ENCODE data around the gene TXNRD1.
"Not testable (repeated sequence)": the region's sequence is repeated elsewhere in the genome, so short reads cannot be mapped to it uniquely, and the experiment has no call there.

The TXNRD1 gene

DNA sequence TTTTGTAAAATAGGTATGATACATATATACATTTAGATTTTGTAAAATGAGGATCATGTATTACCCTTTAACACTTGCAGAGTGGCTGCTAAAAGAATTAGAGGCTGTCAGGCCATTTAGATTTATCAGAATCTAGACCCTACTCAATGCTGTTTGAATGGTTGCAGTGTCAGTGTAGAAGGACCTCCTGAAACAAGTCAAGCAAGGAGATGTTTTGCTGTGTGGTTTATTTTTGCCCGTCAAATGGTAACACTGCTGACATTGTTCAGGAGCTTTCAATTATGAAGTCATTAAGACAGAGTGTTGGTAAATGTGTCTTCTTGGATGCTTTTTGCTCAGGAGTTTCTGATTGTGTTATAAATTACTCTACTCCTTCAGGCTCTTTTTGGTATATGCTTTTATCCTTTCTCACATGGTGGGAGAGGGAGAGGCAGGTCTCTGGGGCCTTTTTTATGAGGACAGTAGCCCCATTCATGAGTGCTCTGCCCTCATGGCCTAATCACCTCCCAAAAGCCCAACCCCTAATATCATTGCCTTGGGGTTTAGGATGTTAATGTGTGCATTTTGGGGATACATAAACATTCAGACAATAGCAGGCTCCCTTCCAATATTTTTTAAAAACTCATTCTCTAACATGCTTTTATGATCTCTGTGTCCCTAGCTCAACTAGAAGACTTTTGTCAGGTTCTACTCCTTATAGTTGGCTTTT, 104.5 kb downstream of the TXNRD1 start:
- no peaks in the 10 kb centered on the region for H3K27me3 Mint-ChIP-seq
- no peaks in the 10 kb centered on the region for H3K4me1 Mint-ChIP-seq
- no peak for ATAC-seq (ENCODE audit: low read depth)
- DNase-seq (ENCODE audit: low spot score in 2 of 2), result no peak
- peaks cover 35% of the 10 kb centered on the region for H3K36me3 Mint-ChIP-seq
- no peaks in the 10 kb centered on the region for H3K9me3 Mint-ChIP-seq
- no peak overlapping the region for H3K27ac Mint-ChIP-seq
- no peak overlapping the region for H3K4me3 Mint-ChIP-seq

DNA sequence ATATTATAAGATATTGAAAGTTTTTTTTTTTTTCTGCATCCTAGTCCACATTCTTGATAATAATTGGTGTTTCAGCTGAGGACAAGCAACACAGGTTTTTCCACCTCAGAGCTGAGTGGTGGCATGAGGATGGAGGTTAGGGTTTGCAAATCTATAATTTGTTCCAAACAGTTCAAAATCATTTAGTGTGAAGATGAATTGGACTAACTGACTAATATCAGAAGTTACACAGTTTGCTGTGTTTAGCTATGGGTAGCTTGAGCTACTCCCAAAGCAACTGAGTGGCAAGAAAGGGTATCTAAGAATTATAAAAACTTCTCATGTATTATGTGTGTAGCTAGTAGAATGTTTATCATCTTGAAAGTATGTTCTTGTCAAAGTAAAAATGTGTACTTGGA, 105.0 kb downstream of the TXNRD1 start:
- H3K27ac Mint-ChIP-seq, result no peak overlapping the region
- no peaks in the 10 kb centered on the region for H3K9me3 Mint-ChIP-seq
- DNase-seq (ENCODE audit: low spot score in 2 of 2), result no peak
- ATAC-seq (ENCODE audit: low read depth), result no peak
- H3K27me3 Mint-ChIP-seq, result no peaks in the 10 kb centered on the region
- H3K4me3 Mint-ChIP-seq, result no peak overlapping the region
- no peaks in the 10 kb centered on the region for H3K4me1 Mint-ChIP-seq
- peaks cover 31% of the 10 kb centered on the region for H3K36me3 Mint-ChIP-seq

DNA sequence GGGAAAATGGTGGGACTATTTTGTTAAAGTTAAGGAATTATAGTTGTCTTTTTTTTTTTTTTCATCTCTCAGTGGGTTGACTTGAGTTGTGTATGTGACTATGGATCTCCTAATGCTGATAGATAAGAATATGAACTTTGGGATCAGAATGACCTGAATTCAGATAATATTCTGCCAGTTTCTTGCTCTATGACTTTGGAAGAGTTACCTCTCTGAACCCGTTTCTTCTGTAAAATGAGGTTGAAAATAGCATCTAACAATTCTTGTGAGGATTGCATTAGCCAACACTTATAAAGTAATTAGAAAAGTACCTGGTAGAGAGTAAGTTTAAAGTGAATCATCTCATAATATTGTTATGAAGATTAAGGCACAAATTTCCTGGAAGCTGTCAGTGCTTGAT, 106.4 kb downstream of the TXNRD1 start:
- ATAC-seq (ENCODE audit: low read depth) (no peak), DNase-seq (ENCODE audit: low spot score in 2 of 2) (no peak)
- H3K27me3 Mint-ChIP-seq, result no peaks in the 10 kb centered on the region
- no peak overlapping the region for H3K27ac Mint-ChIP-seq
- H3K9me3 Mint-ChIP-seq, result no peaks in the 10 kb centered on the region
- no peaks in the 10 kb centered on the region for H3K4me1 Mint-ChIP-seq
- peaks cover 30% of the 10 kb centered on the region for H3K36me3 Mint-ChIP-seq
- H3K4me3 Mint-ChIP-seq, result no peak overlapping the region

DNA sequence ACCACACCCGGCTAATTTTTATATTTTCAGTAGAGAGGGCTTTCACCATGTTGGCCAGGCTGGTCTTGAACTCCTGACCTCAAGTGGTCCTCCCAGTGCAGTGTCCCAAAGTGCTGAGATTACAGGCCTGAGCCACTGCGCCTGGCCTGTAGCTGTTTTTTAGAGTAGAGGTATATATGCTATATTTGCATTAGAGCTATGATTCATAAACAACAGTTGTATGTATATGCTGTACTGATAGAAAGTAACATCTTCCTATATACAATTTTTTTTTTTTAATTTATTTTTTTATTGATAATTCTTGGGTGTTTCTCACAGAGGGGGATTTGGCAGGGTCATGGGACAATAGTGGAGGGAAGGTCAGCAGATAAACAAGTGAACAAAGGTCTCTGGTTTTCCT, 107.0 kb downstream of the TXNRD1 start:
- DNase-seq (ENCODE audit: low spot score in 2 of 2), result not testable (repeated sequence)

DNA sequence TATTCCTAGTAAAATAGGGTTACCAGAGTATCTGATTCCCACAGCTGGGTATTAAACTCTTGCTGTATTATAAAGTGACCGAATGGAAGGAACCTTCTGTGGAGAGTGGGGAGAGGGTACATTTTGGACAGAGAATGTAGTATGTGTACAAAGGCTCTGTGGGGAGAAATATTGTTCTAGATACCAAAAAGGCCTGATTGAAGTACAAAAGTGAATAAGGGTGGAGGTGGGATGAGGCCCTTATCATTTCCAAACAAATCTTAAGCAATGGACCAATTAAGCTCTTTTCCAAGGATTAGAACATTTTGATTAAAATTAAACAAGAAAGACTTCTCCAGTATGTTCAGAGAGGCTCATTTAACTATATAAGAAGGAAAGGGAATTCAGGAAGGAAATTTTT, 108.3 kb downstream of the TXNRD1 start:
- Mint-ChIP-seq H3K27ac (no peak overlapping the region), H3K27me3 (no peaks in the 10 kb centered on the region), H3K36me3 (peaks cover 34% of the 10 kb centered on the region), H3K4me3 (no peak overlapping the region), H3K9me3 (no peaks in the 10 kb centered on the region), H3K4me1 (no peaks in the 10 kb centered on the region)
- no peak for DNase-seq (ENCODE audit: low spot score in 2 of 2)
- ATAC-seq (ENCODE audit: low read depth), result no peak

More for the DNA sequence above, 107.0 kb downstream of the TXNRD1 start:
- not testable (repeated sequence) for H3K4me3 Mint-ChIP-seq; H3K9me3 Mint-ChIP-seq; ATAC-seq (ENCODE audit: low read depth); H3K27ac Mint-ChIP-seq; H3K27me3 Mint-ChIP-seq; H3K4me1 Mint-ChIP-seq
- H3K36me3 Mint-ChIP-seq, result peaks cover 36% of the 10 kb centered on the region

DNA sequence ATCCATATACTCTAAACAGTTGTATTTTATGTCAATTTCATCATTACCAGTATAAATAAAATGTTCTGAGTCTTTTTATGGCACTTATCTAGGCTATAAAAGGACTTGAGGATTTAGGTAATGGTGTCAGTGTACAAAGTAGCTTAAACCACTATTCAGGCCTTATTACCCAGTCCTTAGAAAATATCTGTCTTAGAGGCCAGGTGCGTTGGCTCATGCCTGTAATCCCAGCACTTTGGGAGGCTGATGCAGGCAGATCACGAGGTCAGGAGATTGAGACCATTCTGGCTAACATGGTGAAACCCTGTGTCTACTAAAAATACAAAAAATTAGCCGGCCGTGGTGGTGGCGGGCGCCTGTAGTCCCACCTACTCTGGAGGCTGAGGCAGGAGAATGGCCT, 112.7 kb downstream of the TXNRD1 start:
- not testable (repeated sequence) for H3K4me3 Mint-ChIP-seq; ATAC-seq (ENCODE audit: low read depth); DNase-seq (ENCODE audit: low spot score in 2 of 2); H3K9me3 Mint-ChIP-seq; H3K27ac Mint-ChIP-seq; H3K27me3 Mint-ChIP-seq; H3K4me1 Mint-ChIP-seq
- H3K36me3 Mint-ChIP-seq, result peaks cover 20% of the 10 kb centered on the region

DNA sequence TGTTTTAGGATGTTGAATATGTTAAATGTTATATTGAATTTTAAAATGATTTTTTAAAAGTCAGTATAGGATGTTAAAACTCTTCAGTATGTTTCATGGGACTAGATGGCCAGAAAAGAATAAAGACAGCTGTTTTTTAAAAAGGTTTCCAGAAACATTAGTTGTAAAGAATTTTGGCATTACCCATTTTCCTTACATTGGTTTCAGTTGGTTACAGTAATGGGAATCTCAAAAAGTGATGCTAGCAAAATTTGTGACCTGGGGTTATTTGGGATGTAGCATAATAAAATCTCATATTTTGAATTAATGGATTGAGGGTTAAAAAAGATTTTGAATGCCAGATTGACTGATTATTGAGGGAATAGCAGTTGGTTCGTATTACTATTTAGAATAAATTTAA, 113.2 kb downstream of the TXNRD1 start:
- no peaks in the 10 kb centered on the region for H3K9me3 Mint-ChIP-seq
- no peak overlapping the region for H3K27ac Mint-ChIP-seq
- H3K27me3 Mint-ChIP-seq, result no peaks in the 10 kb centered on the region
- H3K4me1 Mint-ChIP-seq, result no peaks in the 10 kb centered on the region
- peaks cover 22% of the 10 kb centered on the region for H3K36me3 Mint-ChIP-seq
- no peak for ATAC-seq (ENCODE audit: low read depth)
- H3K4me3 Mint-ChIP-seq, result no peak overlapping the region
- DNase-seq (ENCODE audit: low spot score in 2 of 2), result no peak

DNA sequence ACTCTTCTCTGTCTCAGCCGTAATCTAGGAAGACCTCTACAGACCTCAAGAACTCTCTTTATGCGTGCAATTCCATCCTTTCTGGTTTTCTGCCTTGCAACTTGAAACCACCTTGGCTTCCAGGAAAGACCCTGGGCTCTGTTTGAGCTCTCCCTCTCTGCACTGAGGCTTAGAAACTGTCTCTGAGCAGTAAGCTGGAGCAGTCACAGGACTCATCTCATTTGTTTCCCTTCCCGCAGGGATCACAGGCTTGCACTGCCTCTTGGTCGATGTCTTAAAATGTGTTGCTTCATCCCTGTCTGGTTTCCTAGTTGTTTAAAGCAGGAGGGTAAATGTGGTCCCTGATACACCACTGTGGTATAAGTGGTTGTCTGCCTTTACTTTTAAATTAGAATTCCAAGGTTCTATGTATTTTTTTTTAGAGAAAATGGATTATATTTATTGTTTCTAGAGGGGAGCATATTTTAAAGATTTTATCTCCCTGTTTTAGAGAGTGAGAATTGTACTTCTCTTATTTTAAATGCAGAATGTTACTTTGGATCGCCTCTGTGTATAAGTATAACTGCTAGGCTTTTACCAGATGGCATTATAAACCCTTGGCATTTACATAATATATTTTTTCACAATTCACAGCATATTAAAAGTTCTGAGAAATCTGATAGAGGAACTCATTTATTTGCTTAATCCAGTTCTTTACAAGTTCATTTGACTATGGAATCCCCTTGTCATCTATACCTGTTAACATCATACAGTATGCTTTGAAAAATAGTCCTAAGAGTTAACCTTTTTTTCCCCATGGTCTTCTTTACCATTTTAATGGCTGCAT, 114.3 kb downstream of the TXNRD1 start:
- DNase-seq (ENCODE audit: low spot score in 2 of 2), result no peak
- H3K27me3 Mint-ChIP-seq, result no peaks in the 10 kb centered on the region
- H3K36me3 Mint-ChIP-seq, result peaks cover 19% of the 10 kb centered on the region
- H3K9me3 Mint-ChIP-seq, result no peaks in the 10 kb centered on the region
- no peak overlapping the region for H3K4me3 Mint-ChIP-seq
- no peaks in the 10 kb centered on the region for H3K4me1 Mint-ChIP-seq
- ATAC-seq (ENCODE audit: low read depth), result no peak
- no peak overlapping the region for H3K27ac Mint-ChIP-seq

DNA sequence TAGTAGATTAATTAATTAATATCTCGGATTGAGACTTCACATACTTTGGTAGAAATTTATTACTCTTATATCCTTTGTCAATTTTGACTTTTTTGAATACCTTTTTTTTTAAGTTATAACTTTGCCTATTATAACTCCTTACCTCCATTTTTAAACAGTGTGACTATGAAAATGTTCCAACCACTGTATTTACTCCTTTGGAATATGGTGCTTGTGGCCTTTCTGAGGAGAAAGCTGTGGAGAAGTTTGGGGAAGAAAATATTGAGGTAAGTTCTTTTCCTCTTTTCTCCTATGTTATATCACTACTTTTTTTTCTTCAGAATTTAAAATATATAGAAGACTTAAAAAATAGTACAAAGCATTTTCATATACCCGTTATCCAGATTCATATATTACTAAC, 115.8 kb downstream of the TXNRD1 start:
- no peak overlapping the region for H3K27ac Mint-ChIP-seq
- no peaks in the 10 kb centered on the region for H3K27me3 Mint-ChIP-seq
- H3K36me3 Mint-ChIP-seq, result peaks cover 16% of the 10 kb centered on the region
- DNase-seq (ENCODE audit: low spot score in 2 of 2), result no peak
- H3K4me3 Mint-ChIP-seq, result no peak overlapping the region
- no peak for ATAC-seq (ENCODE audit: low read depth)
- H3K4me1 Mint-ChIP-seq, result no peaks in the 10 kb centered on the region
- H3K9me3 Mint-ChIP-seq, result no peaks in the 10 kb centered on the region

DNA sequence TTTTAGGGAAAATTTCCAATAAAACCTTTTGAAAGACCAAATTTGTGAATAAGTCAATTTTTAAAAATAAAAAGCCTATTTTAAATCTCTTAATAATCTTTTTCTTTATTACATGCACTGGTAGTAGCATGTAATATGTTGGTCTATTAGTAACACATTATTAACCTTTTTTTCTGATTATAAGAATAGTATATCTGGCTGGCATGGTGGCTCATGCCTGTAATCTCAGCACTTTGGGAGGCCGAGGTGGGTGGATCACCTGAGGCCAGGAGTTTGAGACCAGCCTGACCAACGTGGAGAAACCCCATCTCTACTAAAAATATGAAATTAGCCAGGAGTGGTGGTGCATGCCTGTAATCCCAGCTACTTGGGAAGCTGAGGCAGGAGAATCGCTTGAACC, 116.7 kb downstream of the TXNRD1 start:
- H3K27me3 Mint-ChIP-seq; DNase-seq (ENCODE audit: low spot score in 2 of 2); H3K27ac Mint-ChIP-seq; H3K9me3 Mint-ChIP-seq; ATAC-seq (ENCODE audit: low read depth); H3K4me1 Mint-ChIP-seq; H3K4me3 Mint-ChIP-seq: not testable (repeated sequence)
- H3K36me3 Mint-ChIP-seq, result peaks cover 11% of the 10 kb centered on the region

DNA sequence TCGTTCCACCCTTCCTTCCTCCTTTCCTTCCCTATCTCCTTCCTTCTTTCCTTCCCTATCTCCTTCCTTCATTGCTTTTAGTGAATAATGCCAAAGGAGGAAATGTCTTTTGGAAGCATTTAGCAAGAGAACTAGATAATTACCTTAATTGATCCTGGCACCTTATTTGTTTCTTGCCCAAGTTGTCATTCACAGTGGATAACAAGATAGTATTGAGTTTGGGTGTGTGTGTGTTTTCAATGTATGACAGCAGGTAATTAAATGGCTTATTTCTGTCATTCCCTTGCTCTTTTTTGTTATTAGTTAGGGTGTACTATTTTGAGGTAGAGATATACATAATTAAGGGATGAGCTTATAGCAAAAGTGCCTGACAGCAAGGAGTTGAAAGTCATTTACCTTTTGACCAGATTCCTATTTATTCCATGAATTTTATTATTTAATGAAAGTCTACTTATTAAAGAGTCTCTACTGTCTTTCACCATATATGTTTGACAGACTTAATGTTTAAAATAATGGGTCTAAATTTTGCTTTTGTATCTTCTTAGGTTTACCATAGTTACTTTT, 118.2 kb downstream of the TXNRD1 start:
- ATAC-seq (ENCODE audit: low read depth) (no peak), DNase-seq (ENCODE audit: low spot score in 2 of 2) (no peak)
- Mint-ChIP-seq H3K4me1 (no peaks in the 10 kb centered on the region), H3K9me3 (no peaks in the 10 kb centered on the region), H3K36me3 (peaks cover 9% of the 10 kb centered on the region), H3K27me3 (no peaks in the 10 kb centered on the region), H3K27ac (no peak overlapping the region), H3K4me3 (no peak overlapping the region)

DNA sequence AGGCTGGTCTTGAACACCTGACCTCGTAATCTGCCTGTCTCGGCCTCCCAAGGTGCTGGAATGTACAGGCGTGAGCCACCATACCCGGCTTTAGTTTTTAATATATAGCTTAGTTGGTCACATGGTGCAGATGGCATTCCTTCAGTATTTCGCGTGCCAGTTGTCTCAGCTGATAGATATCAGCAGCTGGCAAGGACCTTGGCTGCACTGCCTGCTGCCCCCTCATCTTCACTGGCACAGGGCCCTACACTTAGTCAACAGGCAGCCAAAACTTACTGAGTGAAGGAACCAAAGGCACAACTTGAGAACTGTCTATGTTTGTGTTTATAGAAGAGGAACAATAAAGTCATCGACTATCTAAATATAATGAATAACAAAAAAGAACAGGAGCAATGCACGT, 119.0 kb downstream of the TXNRD1 start:
- H3K27ac Mint-ChIP-seq, result no peak overlapping the region
- no peak for ATAC-seq (ENCODE audit: low read depth)
- peaks cover 13% of the 10 kb centered on the region for H3K36me3 Mint-ChIP-seq

DNA sequence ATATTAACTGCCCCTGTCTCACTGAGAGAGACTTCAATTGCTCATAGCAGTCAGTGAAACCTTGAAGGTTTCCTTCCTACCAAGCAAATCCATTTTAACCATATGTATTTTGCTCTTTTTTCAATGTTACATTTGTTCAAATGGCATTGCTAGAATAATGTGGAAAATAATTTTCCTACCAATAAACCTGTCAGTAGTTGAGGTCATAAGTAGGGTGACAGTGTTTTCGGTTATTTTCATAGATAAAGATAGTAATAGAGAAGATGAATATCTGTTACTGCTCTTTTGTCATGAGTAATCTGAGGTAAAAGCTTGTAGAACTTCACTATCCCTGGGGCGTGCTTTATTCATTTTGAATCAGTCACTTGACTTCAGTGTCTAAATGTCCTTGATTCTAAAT, 120.5 kb downstream of the TXNRD1 start:
- no peak for ATAC-seq (ENCODE audit: low read depth)
- no peak for DNase-seq (ENCODE audit: low spot score in 2 of 2)
- no peak overlapping the region for H3K4me3 Mint-ChIP-seq
- no peak overlapping the region for H3K27ac Mint-ChIP-seq
- H3K36me3 Mint-ChIP-seq, result peaks cover 20% of the 10 kb centered on the region
- no peaks in the 10 kb centered on the region for H3K27me3 Mint-ChIP-seq
- H3K4me1 Mint-ChIP-seq, result no peaks in the 10 kb centered on the region
- H3K9me3 Mint-ChIP-seq, result no peaks in the 10 kb centered on the region

More for the DNA sequence above, 119.0 kb downstream of the TXNRD1 start:
- H3K4me3 Mint-ChIP-seq, result no peak overlapping the region
- H3K27me3 Mint-ChIP-seq, result no peaks in the 10 kb centered on the region
- H3K4me1 Mint-ChIP-seq, result no peaks in the 10 kb centered on the region
- H3K9me3 Mint-ChIP-seq, result no peaks in the 10 kb centered on the region
- no peak for DNase-seq (ENCODE audit: low spot score in 2 of 2)

DNA sequence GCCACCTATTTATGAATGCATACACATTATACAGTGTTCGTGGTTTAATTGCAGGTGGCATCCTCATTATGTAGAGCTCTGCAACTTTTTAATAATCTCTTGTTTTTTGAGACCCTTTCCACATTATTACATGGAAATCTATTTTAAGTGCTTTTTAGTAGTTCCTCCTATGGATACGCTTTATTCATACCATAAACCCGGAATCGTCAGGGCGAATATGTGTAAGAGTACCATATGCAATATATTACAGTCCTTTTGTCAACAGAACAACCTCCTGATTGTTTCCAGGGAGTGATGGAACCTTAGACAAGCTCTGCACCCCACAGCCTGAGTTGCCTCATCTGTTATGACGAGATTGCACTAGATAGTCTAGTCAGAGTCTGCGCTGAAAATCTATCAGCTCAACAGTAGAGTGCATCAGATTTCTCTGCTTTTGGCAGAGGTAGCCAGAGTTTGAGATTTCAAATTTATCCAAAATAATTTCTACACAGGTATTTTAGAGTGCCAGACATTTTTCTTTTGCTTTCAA, 121.5 kb downstream of the TXNRD1 start:
- H3K27me3 Mint-ChIP-seq, result no peaks in the 10 kb centered on the region
- no peak overlapping the region for H3K4me3 Mint-ChIP-seq
- H3K36me3 Mint-ChIP-seq, result peaks cover 21% of the 10 kb centered on the region
- H3K9me3 Mint-ChIP-seq, result no peaks in the 10 kb centered on the region
- no peak for ATAC-seq (ENCODE audit: low read depth)
- no peak for DNase-seq (ENCODE audit: low spot score in 2 of 2)
- no peak overlapping the region for H3K27ac Mint-ChIP-seq
- no peaks in the 10 kb centered on the region for H3K4me1 Mint-ChIP-seq
